Muscle of leg (tissue), 11 donors: ENCODE measurements around the gene TRAPPC6A. TPM values are rescaled to one million over a fixed set of nuclear protein-coding genes. Genes with fewer than 3 reads are reported as not detected.
A peak's percentile ranks its signal among the peaks of the same experiment; 100 is the strongest.

ENCODE experiments used
- DNase-seq: peaks from one replicate; pipeline ENCODE4 v3.0.0; 2013
- H3K27ac ChIP-seq: one replicate; pipeline ENCODE4 v1.5.1; 2013; ENCODE audit warnings: mild to moderate bottlenecking, low read length, control low read depth
- H3K27me3 ChIP-seq: one replicate; pipeline ENCODE4 v1.6.1; 2013; ENCODE audit warnings: low read length; ENCODE audit not compliant: control insufficient read depth, insufficient read depth
- H3K36me3 ChIP-seq: one replicate; pipeline ENCODE4 v1.6.1; 2013; ENCODE audit warnings: low read length; ENCODE audit not compliant: control insufficient read depth, insufficient read depth
- H3K4me1 ChIP-seq: one replicate; pipeline ENCODE4 v1.6.1; 2013; ENCODE audit warnings: low read length; ENCODE audit not compliant: control insufficient read depth, insufficient read depth
- H3K4me3 ChIP-seq: one replicate; pipeline ENCODE4 v1.5.1; 2013; ENCODE audit warnings: low read length, control low read depth
- H3K9me3 ChIP-seq: replicated peaks from 2 replicates; pipeline ENCODE4 v1.6.1; 2013; ENCODE audit warnings: low read depth, low read length; ENCODE audit not compliant: control insufficient read depth
- WGBS: methylation state at CpG from one replicate; pipeline ENCODE4 v1.1.5; 2013; ENCODE audit warnings: missing lambda C conversion rate; ENCODE audit not compliant: insufficient coverage; 5-methylcytosine and 5-hydroxymethylcytosine counted together
- polyA plus RNA-seq, 8 donors: library from polyadenylated mRNA; unstranded; fragments of 120-200 nt; gene quantifications; one replicate each; pipeline versions ENCODE4 v1.2.1 to v1.2.3, GENCODE V29; 2013; ENCODE audit warnings: inconsistent platforms in 1 of 8, low replicate concordance in 1 of 8; ENCODE audit not compliant: insufficient read length in 8 of 8, insufficient read depth in 1 of 8
- total RNA-seq: library from RNA; stranded (reverse); fragments of 120-200 nt; gene quantifications from one replicate; pipeline ENCODE4 v1.2.4, GENCODE V29; 2013

Gene TRAPPC6A
- total and polyA plus RNA-seq, 9 donors = 18.4 to 31.6 (median 25.1) TPM

GRCh38 chr19:45175515-45176345 is 2.3 kb downstream of the TRAPPC6A start:
- Histone ChIP-seq H3K9me3 (no peaks in the 10 kb centered on the region), H3K4me3 (no peak overlapping the region), H3K36me3 (no peaks in the 10 kb centered on the region), H3K4me1 (peaks cover 20% of the 10 kb centered on the region), H3K27me3 (no peaks in the 10 kb centered on the region), H3K27ac (no peak overlapping the region)
- no peak for DNase-seq
- WGBS = 83% methylated on average over 3 of the region's 10 CpGs

GRCh38 chr19:45173816-45174215 is 4.2 kb downstream of the TRAPPC6A start:
- DNase-seq = peak; percentile 0
- H3K36me3 ChIP-seq = no peaks in the 10 kb centered on the region
- no peaks in the 10 kb centered on the region for H3K27me3 ChIP-seq
- H3K4me3 ChIP-seq = no peak overlapping the region
- no peaks in the 10 kb centered on the region for H3K9me3 ChIP-seq
- peaks cover 14% of the 10 kb centered on the region for H3K4me1 ChIP-seq
- H3K27ac ChIP-seq = no peak overlapping the region
- WGBS = 71% methylated on average over 8 of the region's 12 CpGs

GRCh38 chr19:45172611-45173208 is 5.3 kb downstream of the TRAPPC6A start:
- no peak overlapping the region for H3K27ac ChIP-seq
- no peaks in the 10 kb centered on the region for H3K36me3 ChIP-seq
- H3K27me3 ChIP-seq = no peaks in the 10 kb centered on the region
- H3K4me1 ChIP-seq = peaks cover 14% of the 10 kb centered on the region
- 87% methylated on average over 11 of the region's 18 CpGs for WGBS
- no peaks in the 10 kb centered on the region for H3K9me3 ChIP-seq
- no peak overlapping the region for H3K4me3 ChIP-seq
- no peak for DNase-seq

- H3K4me3 ChIP-seq = no peak overlapping the region
- 77% methylated on average over 3 of the region's 4 CpGs for WGBS
- no peaks in the 10 kb centered on the region for H3K27me3 ChIP-seq
- H3K36me3 ChIP-seq = no peaks in the 10 kb centered on the region
- H3K9me3 ChIP-seq = no peaks in the 10 kb centered on the region
- no peak overlapping the region for H3K27ac ChIP-seq
- peaks cover 10% of the 10 kb centered on the region for H3K4me1 ChIP-seq
- DNase-seq = no peak
These were observed 5.9 kb downstream of the TRAPPC6A start for GRCh38 chr19:45172173-45172572.

- Histone ChIP-seq H3K4me3 (no peak overlapping the region), H3K9me3 (no peaks in the 10 kb centered on the region), H3K27me3 (no peaks in the 10 kb centered on the region), H3K4me1 (peaks cover 11% of the 10 kb centered on the region), H3K27ac (no peak overlapping the region), H3K36me3 (no peaks in the 10 kb centered on the region)
- WGBS = 60% methylated on average over 3 of the region's 7 CpGs
- no peak for DNase-seq
These were observed 6.8 kb downstream of the TRAPPC6A start for GRCh38 chr19:45171211-45171623.

- WGBS = 82% methylated on average over 14 of the region's 21 CpGs
- Histone ChIP-seq H3K4me3 (no peak overlapping the region), H3K36me3 (no peaks in the 10 kb centered on the region), H3K4me1 (peaks cover 11% of the 10 kb centered on the region), H3K27me3 (no peaks in the 10 kb centered on the region), H3K27ac (no peak overlapping the region), H3K9me3 (no peaks in the 10 kb centered on the region)
- no peak for DNase-seq
These were observed 7.6 kb downstream of the TRAPPC6A start for GRCh38 chr19:45170146-45171106.

- Histone ChIP-seq H3K27me3 (no peaks in the 10 kb centered on the region), H3K36me3 (no peaks in the 10 kb centered on the region), H3K27ac (no peak overlapping the region), H3K4me3 (no peak overlapping the region), H3K9me3 (no peaks in the 10 kb centered on the region), H3K4me1 (peaks cover 16% of the 10 kb centered on the region)
- DNase-seq = no peak
- WGBS = 86% methylated on average over 9 of the region's 10 CpGs
These were observed 8.4 kb downstream of the TRAPPC6A start for GRCh38 chr19:45169602-45170001.

- 81% methylated on average over 15 of the region's 16 CpGs for WGBS
- H3K4me1 ChIP-seq = peaks cover 21% of the 10 kb centered on the region
- no peak overlapping the region for H3K4me3 ChIP-seq
- H3K27me3 ChIP-seq = no peaks in the 10 kb centered on the region
- DNase-seq = no peak
- no peak overlapping the region for H3K27ac ChIP-seq
- H3K9me3 ChIP-seq = no peaks in the 10 kb centered on the region
- H3K36me3 ChIP-seq = no peaks in the 10 kb centered on the region
These were observed 9.2 kb downstream of the TRAPPC6A start for GRCh38 chr19:45168767-45169351.

GRCh38 chr19:45166723-45167252 is 11.2 kb downstream of the TRAPPC6A start:
- H3K4me1 ChIP-seq = peaks cover 17% of the 10 kb centered on the region
- 25% methylated on average over 11 of the region's 14 CpGs for WGBS
- H3K9me3 ChIP-seq = no peaks in the 10 kb centered on the region
- H3K27ac ChIP-seq = no peak overlapping the region
- H3K4me3 ChIP-seq = no peak overlapping the region
- peaks cover 1% of the 10 kb centered on the region for H3K27me3 ChIP-seq
- H3K36me3 ChIP-seq = no peaks in the 10 kb centered on the region
- DNase-seq = no peak
